Neuronal stem cell (in vitro differentiated cells): ENCODE measurements around the gene PDF.

Experiments
- DNase-seq: peaks from one replicate; pipeline ENCODE4 v3.0.0-alpha.2; 2013; ENCODE audit warnings: low spot score
- H2AFZ ChIP-seq: one replicate; pipeline ENCODE4 v1.6.1; 2013; ENCODE audit warnings: mild to moderate bottlenecking, low read length, inconsistent platforms
- H2AK5ac ChIP-seq: 2 replicates; pipeline ENCODE4 v1.6.1; 2013; ENCODE audit warnings: low read depth, mild to moderate bottlenecking, inconsistent platforms, low read length, moderate library complexity, mixed read lengths
- H2BK120ac ChIP-seq: 2 replicates; pipeline ENCODE4 v1.6.1; 2013; ENCODE audit warnings: low read depth, mild to moderate bottlenecking, inconsistent platforms, low read length, moderate library complexity, mixed read lengths
- H2BK12ac ChIP-seq: one replicate; pipeline ENCODE4 v1.6.1; 2013; ENCODE audit warnings: low read length, inconsistent platforms
- H2BK15ac ChIP-seq: 2 replicates; pipeline ENCODE4 v1.6.1; 2013; ENCODE audit warnings: mild to moderate bottlenecking, low read length, inconsistent platforms, mixed read lengths
- H2BK5ac ChIP-seq: one replicate; pipeline ENCODE4 v1.6.1; 2013; ENCODE audit warnings: inconsistent platforms, mild to moderate bottlenecking, low read length, moderate library complexity
- H3K14ac ChIP-seq: one replicate; pipeline ENCODE4 v1.6.1; 2013; ENCODE audit warnings: low read length, inconsistent platforms
- H3K18ac ChIP-seq: 2 replicates; pipeline ENCODE4 v1.6.1; 2013; ENCODE audit warnings: low read length, inconsistent platforms
- H3K23ac ChIP-seq: 2 replicates; pipeline ENCODE4 v1.6.1; 2013; ENCODE audit warnings: low read depth, mild to moderate bottlenecking, mixed read lengths, low read length, inconsistent platforms; ENCODE audit not compliant: poor library complexity
- H3K27ac ChIP-seq: replicated peaks from 3 replicates; pipeline ENCODE4 v1.5.1; 2013; ENCODE audit warnings: low read length, inconsistent platforms
- H3K27me3 ChIP-seq, 3 experiments: 2 replicates each; pipeline ENCODE4 v1.6.1; 2013; ENCODE audit warnings: low read length in 3 of 3, mild to moderate bottlenecking in 2 of 3, inconsistent platforms in 1 of 3, low read depth in 1 of 3, mixed read lengths in 1 of 3, moderate library complexity in 1 of 3; ENCODE audit not compliant: control insufficient read depth in 3 of 3, insufficient read depth in 3 of 3
- H3K36me3 ChIP-seq, 2 donors: replicated peaks in 1 of 2; 2 replicates each; pipeline ENCODE4 v1.6.1; 2013; ENCODE audit warnings: low read length in 2 of 2; ENCODE audit not compliant: control insufficient read depth in 2 of 2, insufficient read depth in 2 of 2
- H3K4ac ChIP-seq: 2 replicates; pipeline ENCODE4 v1.6.1; 2013; ENCODE audit warnings: inconsistent platforms, mild to moderate bottlenecking, low read length, moderate library complexity
- H3K4me1 ChIP-seq, 2 donors: 1 replicate in 1 of 2; 2 replicates in 1 of 2; pipeline ENCODE4 v1.6.1; 2013; ENCODE audit warnings: low read length in 2 of 2, low read depth in 1 of 2; ENCODE audit not compliant: control insufficient read depth in 2 of 2, insufficient read depth in 1 of 2
- H3K4me2 ChIP-seq: one replicate; pipeline ENCODE4 v1.6.1; 2013; ENCODE audit warnings: mild to moderate bottlenecking, low read length, inconsistent platforms; ENCODE audit not compliant: insufficient read depth, poor library complexity, severe bottlenecking
- H3K4me3 ChIP-seq, 2 donors: 2 replicates each; pipeline ENCODE4 v1.5.1; 2013; ENCODE audit warnings: low read length in 2 of 2, mild to moderate bottlenecking in 2 of 2, inconsistent platforms in 1 of 2, moderate library complexity in 1 of 2
- H3K79me1 ChIP-seq: one replicate; pipeline ENCODE4 v1.6.1; 2013; ENCODE audit warnings: low read depth, mild to moderate bottlenecking, inconsistent platforms, low read length, moderate library complexity
- H3K9ac ChIP-seq: one replicate; pipeline ENCODE4 v1.6.1; 2013; ENCODE audit warnings: mild to moderate bottlenecking, low read depth, low read length, inconsistent platforms; ENCODE audit not compliant: poor library complexity
- H3K9me3 ChIP-seq, 2 donors: replicated peaks in 1 of 2; 2 replicates each; pipeline versions ENCODE3 to v1.6.1; 2013; ENCODE audit warnings: low read length in 2 of 2, mild to moderate bottlenecking in 2 of 2, inconsistent platforms in 1 of 2, low read depth in 1 of 2, mixed read lengths in 1 of 2, moderate library complexity in 1 of 2; ENCODE audit not compliant: control insufficient read depth in 2 of 2, insufficient read depth in 1 of 2
- H4K8ac ChIP-seq: one replicate; pipeline ENCODE4 v1.6.1; 2013; ENCODE audit warnings: low read depth, mild to moderate bottlenecking, inconsistent platforms, low read length, moderate library complexity
- H4K91ac ChIP-seq: one replicate; pipeline ENCODE4 v1.6.1; 2013; ENCODE audit warnings: low read length, low read depth, mild to moderate bottlenecking, inconsistent platforms; ENCODE audit not compliant: poor library complexity
- WGBS, 2 donors: extraction: QIAGEN DNeasy Blood & Tissue Kit; methylation state at CpG; one replicate each; pipeline ENCODE4 v1.1.7; 2013; ENCODE audit warnings: missing lambda C conversion rate in 2 of 2, mixed read lengths in 1 of 2; ENCODE audit not compliant: insufficient read length in 2 of 2, insufficient replicate concordance in 1 of 2; ENCODE audit errors: extremely low coverage in 2 of 2; 5-methylcytosine and 5-hydroxymethylcytosine counted together

The PDF gene

GRCh38 chr16:69349536-69349935, 19.1 kb upstream of the PDF start:
- Histone ChIP-seq H3K27ac (no peak overlapping the region), H3K9me3 (no peaks in the 10 kb centered on the region), H3K27me3 (no peaks in the 10 kb centered on the region), H3K79me1 (no peaks in the 10 kb centered on the region), H3K18ac (no peak overlapping the region), H3K36me3 (peaks cover 0 to 49% of the 10 kb centered on the region in 2 donors), H4K8ac (no peak overlapping the region), H4K91ac (no peak overlapping the region), H2BK15ac (no peak overlapping the region), H3K14ac (no peak overlapping the region), H2BK120ac (no peak overlapping the region), H3K23ac (peak overlapping the region; percentile 55), H3K9ac (no peak overlapping the region), H2BK5ac (no peak overlapping the region), H2AK5ac (no peak overlapping the region), H3K4me3 (no peak overlapping the region), H3K4ac (no peak overlapping the region), H2AFZ (no peak overlapping the region), H3K4me1 (no peaks in the 10 kb centered on the region), H3K4me2 (no peak overlapping the region), H2BK12ac (no peak overlapping the region)
- WGBS, 2 donors, result no CpG with 5 or more reads among the region's 10 CpGs
- DNase-seq, result no peak

GRCh38 chr16:69348222-69348621, 17.8 kb upstream of the PDF start:
- no peak overlapping the region for H3K18ac ChIP-seq
- no peaks in the 10 kb centered on the region for H3K79me1 ChIP-seq
- no peak overlapping the region for H3K4me3 ChIP-seq
- H2BK5ac ChIP-seq, result no peak overlapping the region
- H3K36me3 ChIP-seq, result peaks cover 1 to 53% of the 10 kb centered on the region in 2 donors
- H2AK5ac ChIP-seq, result no peak overlapping the region
- H3K4me1 ChIP-seq, result no peaks in the 10 kb centered on the region
- H3K9me3 ChIP-seq, result no peaks in the 10 kb centered on the region
- no peak overlapping the region for H3K4me2 ChIP-seq
- no peak overlapping the region for H3K23ac ChIP-seq
- no CpG with 5 or more reads among the region's 6 CpGs for WGBS, 2 donors
- H2AFZ ChIP-seq, result no peak overlapping the region
- H4K91ac ChIP-seq, result no peak overlapping the region
- no peak overlapping the region for H3K9ac ChIP-seq
- H3K27ac ChIP-seq, result no peak overlapping the region
- no peak for DNase-seq
- H3K4ac ChIP-seq, result no peak overlapping the region
- no peak overlapping the region for H4K8ac ChIP-seq
- no peaks in the 10 kb centered on the region for H3K27me3 ChIP-seq
- H2BK15ac ChIP-seq, result no peak overlapping the region
- H2BK12ac ChIP-seq, result no peak overlapping the region
- H2BK120ac ChIP-seq, result no peak overlapping the region
- H3K14ac ChIP-seq, result no peak overlapping the region

GRCh38 chr16:69346683-69347082, 16.3 kb upstream of the PDF start:
- no peak overlapping the region for H2AK5ac ChIP-seq
- H2BK15ac ChIP-seq, result no peak overlapping the region
- no peak overlapping the region for H4K8ac ChIP-seq
- no peak overlapping the region for H3K9ac ChIP-seq
- H3K36me3 ChIP-seq, result peaks cover 5 to 58% of the 10 kb centered on the region in 2 donors
- no peak overlapping the region for H2AFZ ChIP-seq
- H2BK120ac ChIP-seq, result no peak overlapping the region
- H4K91ac ChIP-seq, result no peak overlapping the region
- no peak overlapping the region for H2BK5ac ChIP-seq
- H3K27ac ChIP-seq, result no peak overlapping the region
- no peaks in the 10 kb centered on the region for H3K27me3 ChIP-seq
- H3K18ac ChIP-seq, result no peak overlapping the region
- no peaks in the 10 kb centered on the region for H3K79me1 ChIP-seq
- no CpG with 5 or more reads among the region's 6 CpGs for WGBS, 2 donors
- H3K4me2 ChIP-seq, result no peak overlapping the region
- no peak overlapping the region for H3K23ac ChIP-seq
- H3K4me3 ChIP-seq, result no peak overlapping the region
- H3K4me1 ChIP-seq, result no peaks in the 10 kb centered on the region
- H2BK12ac ChIP-seq, result no peak overlapping the region
- H3K4ac ChIP-seq, result no peak overlapping the region
- DNase-seq, result no peak
- H3K14ac ChIP-seq, result no peak overlapping the region
- H3K9me3 ChIP-seq, result no peaks in the 10 kb centered on the region

GRCh38 chr16:69345923-69346322, 15.5 kb upstream of the PDF start:
- peaks cover 0 to 1% of the 10 kb centered on the region in 2 donors for H3K4me1 ChIP-seq
- H3K4ac ChIP-seq, result no peak overlapping the region
- no peak overlapping the region for H2BK5ac ChIP-seq
- no peaks in the 10 kb centered on the region for H3K79me1 ChIP-seq
- H2BK15ac ChIP-seq, result no peak overlapping the region
- peaks cover 10 to 59% of the 10 kb centered on the region in 2 donors for H3K36me3 ChIP-seq
- H4K91ac ChIP-seq, result no peak overlapping the region
- no peak overlapping the region for H3K23ac ChIP-seq
- no peak overlapping the region for H2BK120ac ChIP-seq
- H3K27ac ChIP-seq, result no peak overlapping the region
- no peak overlapping the region for H3K14ac ChIP-seq
- no peak overlapping the region for H3K4me2 ChIP-seq
- H3K9me3 ChIP-seq, result no peaks in the 10 kb centered on the region
- H2AK5ac ChIP-seq, result no peak overlapping the region
- H3K27me3 ChIP-seq, result no peaks in the 10 kb centered on the region
- H2BK12ac ChIP-seq, result no peak overlapping the region
- no peak overlapping the region for H3K18ac ChIP-seq
- DNase-seq, result no peak
- H3K4me3 ChIP-seq, result no peak overlapping the region
- no peak overlapping the region for H2AFZ ChIP-seq
- no peak overlapping the region for H4K8ac ChIP-seq
- no CpG with 5 or more reads among the region's 4 CpGs for WGBS, 2 donors
- H3K9ac ChIP-seq, result no peak overlapping the region
